Keratinocyte (primary cell): ENCODE measurements around the gene SCNN1A. TPM values are rescaled to one million over a fixed set of nuclear protein-coding genes. Genes with fewer than 3 reads are reported as not detected.

ENCODE experiments used
- DNase-seq: peaks from one replicate; pipeline ENCODE4 v3.0.0-alpha.2; 2011; ENCODE audit warnings: low read depth, missing footprints, low spot score
- FAIRE-seq: peaks from 2 replicates; lab custom pipeline; 2011; peaks lifted over from hg19 to GRCh38; lab: Jason Lieb, UNC
- H2AFZ ChIP-seq: 2 replicates; pipeline ENCODE4 v1.6.0; 2012; ENCODE audit warnings: low read length, control low read depth, inconsistent platforms; ENCODE audit not compliant: control insufficient read depth
- H3K27ac ChIP-seq: 2 replicates; pipeline ENCODE4 v1.5.1; 2011; ENCODE audit warnings: low read length; ENCODE audit not compliant: control insufficient read depth, insufficient read depth
- H3K27me3 ChIP-seq: 3 replicates; pipeline ENCODE4 v1.6.0; 2011; ENCODE audit warnings: low read length; ENCODE audit not compliant: control insufficient read depth, insufficient read depth; ENCODE audit errors: extremely low read depth
- H3K36me3 ChIP-seq, 2 experiments: 2 replicates in 1 of 2; 3 replicates in 1 of 2; pipeline ENCODE4 v1.5.1; 2011; ENCODE audit warnings: low read length in 2 of 2, mild to moderate bottlenecking in 1 of 2; ENCODE audit not compliant: control insufficient read depth in 2 of 2, insufficient read depth in 2 of 2; ENCODE audit errors: extremely low read depth in 1 of 2
- H3K4me1 ChIP-seq: 3 replicates; pipeline ENCODE4 v1.5.1; 2011; ENCODE audit warnings: low read length; ENCODE audit not compliant: control insufficient read depth, insufficient read depth; ENCODE audit errors: extremely low read depth
- H3K4me2 ChIP-seq: 3 replicates; pipeline ENCODE4 v1.6.0; 2011; ENCODE audit warnings: low read depth, low read length; ENCODE audit not compliant: control insufficient read depth, insufficient read depth; ENCODE audit errors: extremely low read depth
- H3K4me3 ChIP-seq, 3 experiments: fragments of 200-600 bp in 1 of 3; sonication (generic) in 1 of 3; 2 replicates in 2 of 3; 3 replicates in 1 of 3; pipeline ENCODE4 v1.5.1; 2011 to 2016; ENCODE audit warnings: low read length in 3 of 3, mild to moderate bottlenecking in 3 of 3, control low read depth in 2 of 3, inconsistent platforms in 1 of 3, low read depth in 1 of 3, mixed read lengths in 1 of 3, mixed run types in 1 of 3, moderate library complexity in 1 of 3; ENCODE audit not compliant: control insufficient read depth in 2 of 3, insufficient read depth in 2 of 3; ENCODE audit errors: extremely low read depth in 1 of 3
- H3K79me2 ChIP-seq: 2 replicates; pipeline ENCODE4 v1.6.0; 2012; ENCODE audit warnings: low read length; ENCODE audit not compliant: control insufficient read depth, insufficient read depth
- H3K9ac ChIP-seq: 3 replicates; pipeline ENCODE4 v1.6.0; 2011; ENCODE audit warnings: low read length; ENCODE audit not compliant: control insufficient read depth, insufficient read depth; ENCODE audit errors: extremely low read depth
- H3K9me1 ChIP-seq: 3 replicates; pipeline ENCODE4 v1.6.0; 2011; ENCODE audit warnings: low read length; ENCODE audit not compliant: control insufficient read depth, insufficient read depth; ENCODE audit errors: extremely low read depth
- H3K9me3 ChIP-seq: 2 replicates; pipeline ENCODE4 v1.5.1; 2012; ENCODE audit warnings: low read depth, low read length; ENCODE audit not compliant: control insufficient read depth
- H4K20me1 ChIP-seq: 3 replicates; pipeline ENCODE4 v1.6.0; 2011; ENCODE audit warnings: low read length; ENCODE audit not compliant: control insufficient read depth, insufficient read depth; ENCODE audit errors: extremely low read depth
- EZH2 ChIP-seq: IDR thresholded peaks from one replicate; pipeline ENCODE4 v1.6.1; 2012; ENCODE audit warnings: inconsistent platforms, mild to moderate bottlenecking, low read length, moderate library complexity
- dilution Hi-C: fragments of 300-500 bp; cut with MboI; formaldehyde crosslinking; loops from one replicate; pipeline ENCODE4 v1.7.0; 2020; ENCODE audit warnings: low sequenced_read_pairs; ENCODE audit not compliant: extremely low pct_ligation_motif_present
- polyA plus RNA-seq, 5 experiments: library from polyadenylated mRNA; depleted of rRNA in 3 of 5; stranded (reverse) in 3 of 5; stranded (forward) in 1 of 5; unstranded in 1 of 5; fragments of >200 nt; gene quantifications; 1 replicate in 1 of 5; 2 replicates in 3 of 5; 3 replicates in 1 of 5; pipeline versions ENCODE4 v1.2.1 to v1.2.3, GENCODE V29; 2011 to 2012; ENCODE audit warnings: missing spikeins in 2 of 5, low read depth in 1 of 5, low replicate concordance in 1 of 5
- TF ChIP-seq, protein P1 (sequence below), 3 experiments: IDR thresholded peaks in 1 of 3; conservative IDR thresholded peaks in 1 of 3; optimal IDR thresholded peaks in 1 of 3; 2 replicates in 2 of 3; 3 replicates in 1 of 3; pipeline versions ENCODE3 to v1.5.1; 2011; ENCODE audit warnings: low read length in 3 of 3, mild to moderate bottlenecking in 3 of 3, moderate library complexity in 2 of 3, control low read depth in 1 of 3, inconsistent platforms in 1 of 3; ENCODE audit not compliant: insufficient read depth in 2 of 3; ENCODE audit errors: extremely low read depth in 1 of 3

The SCNN1A gene
- polyA plus RNA-seq, 1 donor (not counting 4 experiments of a cell fraction or from before 2014, with no cell fraction given): 11.1 TPM

DNA sequence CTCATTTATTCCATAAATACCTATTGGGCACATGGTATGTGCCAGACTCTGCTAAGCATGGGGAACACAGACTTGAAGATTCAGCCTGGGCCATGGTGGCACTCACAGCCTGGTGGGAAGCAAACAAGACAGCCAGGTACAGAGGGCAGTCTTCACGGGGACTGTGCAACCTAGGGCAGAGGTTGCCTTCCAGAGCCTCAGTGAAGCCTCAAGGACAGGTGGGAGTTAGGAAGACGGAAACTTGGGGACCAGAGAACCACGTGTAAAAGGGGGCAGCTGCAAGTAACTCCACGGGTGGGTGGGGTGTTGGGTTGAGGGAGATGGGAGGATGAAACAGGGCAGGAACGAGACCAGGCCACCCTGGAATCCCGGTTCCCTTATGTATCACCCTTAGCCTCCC is 7.6 kb upstream of the SCNN1A start:
- no peaks in the 10 kb centered on the region for H4K20me1 ChIP-seq
- no peak overlapping the region for H3K9ac ChIP-seq
- no peak overlapping the region for H3K4me3 ChIP-seq
- H3K9me1 ChIP-seq: peaks cover 5% of the 10 kb centered on the region
- FAIRE-seq (no peak), DNase-seq (no peak)
- H2AFZ ChIP-seq: no peak overlapping the region
- H3K27ac ChIP-seq: no peak overlapping the region
- peaks cover 48% of the 10 kb centered on the region for H3K4me1 ChIP-seq
- no peaks in the 10 kb centered on the region for H3K9me3 ChIP-seq
- H3K36me3 ChIP-seq: peaks cover 11 to 25% of the 10 kb centered on the region in 2 experiments
- peak overlapping the region; percentile 96 for H3K4me2 ChIP-seq
- dilution Hi-C loops: no loop called here
- no peaks in the 10 kb centered on the region for H3K27me3 ChIP-seq
- no peak for TF ChIP-seq EZH2
- TF ChIP-seq, protein P1, sequence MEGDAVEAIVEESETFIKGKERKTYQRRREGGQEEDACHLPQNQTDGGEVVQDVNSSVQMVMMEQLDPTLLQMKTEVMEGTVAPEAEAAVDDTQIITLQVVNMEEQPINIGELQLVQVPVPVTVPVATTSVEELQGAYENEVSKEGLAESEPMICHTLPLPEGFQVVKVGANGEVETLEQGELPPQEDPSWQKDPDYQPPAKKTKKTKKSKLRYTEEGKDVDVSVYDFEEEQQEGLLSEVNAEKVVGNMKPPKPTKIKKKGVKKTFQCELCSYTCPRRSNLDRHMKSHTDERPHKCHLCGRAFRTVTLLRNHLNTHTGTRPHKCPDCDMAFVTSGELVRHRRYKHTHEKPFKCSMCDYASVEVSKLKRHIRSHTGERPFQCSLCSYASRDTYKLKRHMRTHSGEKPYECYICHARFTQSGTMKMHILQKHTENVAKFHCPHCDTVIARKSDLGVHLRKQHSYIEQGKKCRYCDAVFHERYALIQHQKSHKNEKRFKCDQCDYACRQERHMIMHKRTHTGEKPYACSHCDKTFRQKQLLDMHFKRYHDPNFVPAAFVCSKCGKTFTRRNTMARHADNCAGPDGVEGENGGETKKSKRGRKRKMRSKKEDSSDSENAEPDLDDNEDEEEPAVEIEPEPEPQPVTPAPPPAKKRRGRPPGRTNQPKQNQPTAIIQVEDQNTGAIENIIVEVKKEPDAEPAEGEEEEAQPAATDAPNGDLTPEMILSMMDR (optimal IDR thresholded peaks at IDR 0.05 in 1 of 3, IDR thresholded peaks at IDR 0.05 in 1 of 3, conservative IDR thresholded peaks at IDR 0.05 in 1 of 3; ENCODE audit: extremely low read depth in 1 of 3, insufficient read depth in 2 of 3, low read length in 3 of 3): no peak
- H3K79me2 ChIP-seq: peaks cover 38% of the 10 kb centered on the region

- Histone ChIP-seq H3K4me1 (peaks cover 50% of the 10 kb centered on the region), H3K9ac (no peak overlapping the region)
Measured at GRCh38 chr12:6382371-6382770, 7.0 kb upstream of the SCNN1A start.

More at GRCh38 chr12:6382371-6382770, 7.0 kb upstream of the SCNN1A start:
- no peaks in the 10 kb centered on the region for H3K27me3 ChIP-seq
- H3K9me3 ChIP-seq: no peaks in the 10 kb centered on the region
- H4K20me1 ChIP-seq: no peaks in the 10 kb centered on the region
- no peak overlapping the region for H3K4me2 ChIP-seq
- dilution Hi-C loops: no loop called here
- no peak overlapping the region for H2AFZ ChIP-seq
- H3K79me2 ChIP-seq: peaks cover 33% of the 10 kb centered on the region
- no peak for TF ChIP-seq EZH2
- TF ChIP-seq, protein P1 (optimal IDR thresholded peaks at IDR 0.05 in 1 of 3, IDR thresholded peaks at IDR 0.05 in 1 of 3, conservative IDR thresholded peaks at IDR 0.05 in 1 of 3; ENCODE audit: extremely low read depth in 1 of 3, insufficient read depth in 2 of 3, low read length in 3 of 3): no peak
- H3K27ac ChIP-seq: no peak overlapping the region
- H3K9me1 ChIP-seq: peaks cover 5% of the 10 kb centered on the region
- H3K36me3 ChIP-seq: peaks cover 5 to 19% of the 10 kb centered on the region in 2 experiments
- FAIRE-seq: no peak
- no peak for DNase-seq
- no peak overlapping the region for H3K4me3 ChIP-seq
